H1 (cell line): ENCODE measurements around the gene C16orf46. TPM values are rescaled to one million over a fixed set of nuclear protein-coding genes. Genes with fewer than 3 reads are reported as not detected.

Experiments
- CTCF ChIA-PET: fragments of 300-600 bp; sonication (Branson Sonifier 250); formaldehyde crosslinking; loops from one replicate; lab custom pipeline; 2021; ENCODE audit not compliant: partially characterized antibody; lab: Charles Lee
- POLR2A ChIA-PET: fragments of 300-600 bp; sonication (Branson Sonifier 250); formaldehyde crosslinking; loops from one replicate; lab custom pipeline; 2021; ENCODE audit warnings: inconsistent platforms; ENCODE audit not compliant: partially characterized antibody; lab: Charles Lee
- DNase-seq, 2 experiments: peaks; one replicate each; pipeline versions ENCODE4 v3.0.0 to v3.0.0-alpha.2; 2010 to 2022; ENCODE audit warnings: low spot score in 2 of 2, low read depth in 1 of 2, mixed read lengths in 1 of 2
- FAIRE-seq: peaks from 2 replicates; lab custom pipeline; 2011; peaks lifted over from hg19 to GRCh38; lab: Jason Lieb, UNC
- H2AFZ ChIP-seq: 2 replicates; pipeline ENCODE4 v1.8.1; 2012; ENCODE audit warnings: low read length, inconsistent platforms
- H2AK5ac ChIP-seq: 2 replicates; pipeline ENCODE4 v1.6.1; 2013; ENCODE audit warnings: low read depth, low read length
- H2BK120ac ChIP-seq: replicated peaks from 2 replicates; pipeline ENCODE3; 2013; ENCODE audit warnings: low read depth, low read length, inconsistent platforms
- H2BK12ac ChIP-seq: 2 replicates; pipeline ENCODE4 v1.6.1; 2013; ENCODE audit warnings: low read depth, low read length
- H2BK15ac ChIP-seq: 2 replicates; pipeline ENCODE4 v1.6.1; 2013; ENCODE audit warnings: low read length
- H2BK20ac ChIP-seq: 2 replicates; pipeline ENCODE4 v1.6.1; 2013; ENCODE audit warnings: low read length
- H2BK5ac ChIP-seq: 2 replicates; pipeline ENCODE4 v1.6.1; 2013; ENCODE audit warnings: low read depth, low read length
- H3K14ac ChIP-seq: 2 replicates; pipeline ENCODE4 v1.6.1; 2013; ENCODE audit warnings: inconsistent platforms; ENCODE audit not compliant: insufficient read length
- H3K18ac ChIP-seq: 2 replicates; pipeline ENCODE4 v1.6.1; 2013; ENCODE audit warnings: low read length; ENCODE audit errors: extremely low read depth
- H3K23ac ChIP-seq: 2 replicates; pipeline ENCODE4 v1.6.1; 2013; ENCODE audit warnings: inconsistent platforms; ENCODE audit not compliant: insufficient read length
- H3K23me2 ChIP-seq: 2 replicates; pipeline ENCODE4 v1.6.1; 2013; ENCODE audit warnings: low read depth, low read length
- H3K27ac ChIP-seq: 2 replicates; pipeline ENCODE4 v1.6.1; 2011; ENCODE audit warnings: low read depth, low read length, inconsistent platforms
- H3K27me3 ChIP-seq, 4 experiments: replicated peaks in 1 of 4; 1 replicate in 1 of 4; 2 replicates in 3 of 4; pipeline versions ENCODE4 v1.6.1 to v1.8.1; 2011 to 2013; ENCODE audit warnings: low read length in 3 of 4, mild to moderate bottlenecking in 3 of 4, inconsistent platforms in 2 of 4, mixed read lengths in 2 of 4, moderate library complexity in 1 of 4; ENCODE audit not compliant: control insufficient read depth in 3 of 4, insufficient read depth in 3 of 4; ENCODE audit errors: extremely low read depth in 1 of 4
- H3K36me3 ChIP-seq, 4 experiments: 2 replicates each; pipeline versions ENCODE4 v1.6.1 to v1.8.1; 2011 to 2013; ENCODE audit warnings: mild to moderate bottlenecking in 4 of 4, low read length in 3 of 4, moderate library complexity in 2 of 4, control low read depth in 1 of 4, inconsistent platforms in 1 of 4; ENCODE audit not compliant: insufficient read depth in 4 of 4, control insufficient read depth in 2 of 4
- H3K4ac ChIP-seq: replicated peaks from 2 replicates; pipeline ENCODE3; 2013; ENCODE audit warnings: low read length, low read depth, mixed read lengths, inconsistent platforms; ENCODE audit not compliant: insufficient read length
- H3K4me1 ChIP-seq, 4 experiments: replicated peaks in 1 of 4; 1 replicate in 1 of 4; 2 replicates in 3 of 4; pipeline versions ENCODE4 v1.6.1 to v1.8.1; 2011 to 2013; ENCODE audit warnings: low read length in 3 of 4, inconsistent platforms in 2 of 4, mixed read lengths in 1 of 4; ENCODE audit not compliant: insufficient read depth in 4 of 4, control insufficient read depth in 3 of 4
- H3K4me2 ChIP-seq, 2 experiments: 2 replicates each; pipeline versions ENCODE4 v1.6.1 to v1.8.1; 2011 to 2013; ENCODE audit warnings: low read depth in 2 of 2, low read length in 2 of 2, control low read depth in 1 of 2, inconsistent platforms in 1 of 2, mild to moderate bottlenecking in 1 of 2; ENCODE audit not compliant: insufficient read depth in 1 of 2
- H3K4me3 ChIP-seq, 4 experiments: fragments of 200-600, 300-600 bp in 1 of 4; sonication (generic), shearing (Covaris generic), sonication (Bioruptor Twin) in 1 of 4; 2 replicates each; pipeline versions ENCODE4 v1.5.1 to v1.8.1; 2011 to 2016; ENCODE audit warnings: low read length in 4 of 4, low read depth in 3 of 4, control low read depth in 2 of 4, inconsistent platforms in 2 of 4, mild to moderate bottlenecking in 2 of 4, mixed read lengths in 1 of 4, moderate library complexity in 1 of 4; ENCODE audit not compliant: insufficient read depth in 2 of 4; ENCODE audit errors: extremely low read depth in 1 of 4
- H3K56ac ChIP-seq: replicated peaks from 2 replicates; pipeline ENCODE3; 2013; ENCODE audit warnings: low read depth, mild to moderate bottlenecking, mixed read lengths, low read length, inconsistent platforms; ENCODE audit not compliant: insufficient read length
- H3K79me1 ChIP-seq: 2 replicates; pipeline ENCODE4 v1.6.1; 2013; ENCODE audit warnings: low read depth, low read length, control low read depth
- H3K79me2 ChIP-seq, 2 experiments: 2 replicates each; pipeline versions ENCODE4 v1.6.1 to v1.8.1; 2012 to 2013; ENCODE audit warnings: low read length in 2 of 2, mild to moderate bottlenecking in 2 of 2, inconsistent platforms in 1 of 2; ENCODE audit not compliant: insufficient read depth in 2 of 2, control insufficient read depth in 1 of 2
- H3K9ac ChIP-seq, 4 experiments: replicated peaks in 1 of 4; 1 replicate in 1 of 4; 2 replicates in 3 of 4; pipeline versions ENCODE4 v1.6.1 to v1.8.1; 2011 to 2013; ENCODE audit warnings: low read depth in 3 of 4, low read length in 3 of 4, control low read depth in 2 of 4, mild to moderate bottlenecking in 2 of 4, moderate library complexity in 2 of 4, inconsistent platforms in 1 of 4; ENCODE audit errors: extremely low read depth in 1 of 4
- H3K9me3 ChIP-seq, 2 experiments: 2 replicates each; pipeline versions ENCODE4 v1.6.1 to v1.8.1; 2012 to 2013; ENCODE audit warnings: mild to moderate bottlenecking in 2 of 2, moderate library complexity in 2 of 2, control low read depth in 1 of 2, inconsistent platforms in 1 of 2, low read depth in 1 of 2, low read length in 1 of 2, mixed read lengths in 1 of 2; ENCODE audit not compliant: insufficient read depth in 2 of 2
- H4K20me1 ChIP-seq, 2 experiments: replicated peaks in 1 of 2; 2 replicates each; pipeline versions ENCODE3 to v1.8.1; 2011 to 2013; ENCODE audit warnings: inconsistent platforms in 2 of 2, low read length in 2 of 2, mild to moderate bottlenecking in 1 of 2; ENCODE audit not compliant: insufficient read depth in 2 of 2, control insufficient read depth in 1 of 2
- H4K5ac ChIP-seq: 2 replicates; pipeline ENCODE4 v1.6.1; 2013; ENCODE audit warnings: low read length, low read depth, mixed read lengths, inconsistent platforms; ENCODE audit not compliant: insufficient read length
- H4K8ac ChIP-seq: 2 replicates; pipeline ENCODE4 v1.8.0; 2013; ENCODE audit warnings: mild to moderate bottlenecking, moderate library complexity, low read length, inconsistent platforms; ENCODE audit not compliant: insufficient read depth; ENCODE audit errors: extremely low read depth
- H4K91ac ChIP-seq: replicated peaks from 2 replicates; pipeline ENCODE3; 2013; ENCODE audit warnings: low read length, mixed read lengths, inconsistent platforms; ENCODE audit not compliant: insufficient read length
- ASH2L ChIP-seq: fragments of 200-600, 300-600 bp; sonication (generic); IDR thresholded peaks from one replicate; pipeline ENCODE4 v1.7.1; 2017; ENCODE audit warnings: low read length
- ATF3 ChIP-seq: IDR thresholded peaks from 2 replicates; pipeline ENCODE4 v1.6.1; 2011; ENCODE audit warnings: low read depth, mild to moderate bottlenecking, low read length; ENCODE audit not compliant: insufficient read depth
- EGR1 ChIP-seq: IDR thresholded peaks from 2 replicates; pipeline ENCODE4 v1.6.1; 2011; ENCODE audit warnings: low read depth, low read length, borderline replicate concordance
- EZH2 ChIP-seq: fragments of 200-600 bp; sonication (generic); IDR thresholded peaks from 2 replicates; pipeline ENCODE4 v1.7.1; 2012; ENCODE audit warnings: low read depth, mild to moderate bottlenecking, moderate library complexity, low read length, inconsistent platforms; ENCODE audit not compliant: severe bottlenecking
- GABPA ChIP-seq: IDR thresholded peaks from 2 replicates; pipeline ENCODE4 v1.6.1; 2011; ENCODE audit warnings: mild to moderate bottlenecking, low read length, moderate library complexity, borderline replicate concordance; ENCODE audit not compliant: insufficient read depth
- HDAC2 ChIP-seq, 2 experiments: fragments of 300-600 bp in 1 of 2; sonication (generic) in 1 of 2; IDR thresholded peaks; 2 replicates each; pipeline ENCODE4 v1.6.1; 2011 to 2012; ENCODE audit warnings: low read depth in 2 of 2, low read length in 2 of 2, mild to moderate bottlenecking in 2 of 2, moderate library complexity in 2 of 2, borderline replicate concordance in 1 of 2, inconsistent platforms in 1 of 2
- KDM4A ChIP-seq: IDR thresholded peaks from one replicate; pipeline ENCODE4 v1.7.1; 2012; ENCODE audit warnings: low read depth, mild to moderate bottlenecking, moderate library complexity, low read length, inconsistent platforms; ENCODE audit not compliant: severe bottlenecking
- MAX ChIP-seq: IDR thresholded peaks from 2 replicates; pipeline ENCODE4 v1.6.1; 2012; ENCODE audit warnings: inconsistent platforms
- NANOG ChIP-seq: IDR thresholded peaks from 2 replicates; pipeline ENCODE4 v1.6.1; 2011; ENCODE audit warnings: low read length, low read depth, mild to moderate bottlenecking, inconsistent platforms; ENCODE audit not compliant: insufficient read depth, poor library complexity, severe bottlenecking
- NRF1 ChIP-seq: IDR thresholded peaks from 2 replicates; pipeline ENCODE4 v1.6.1; 2011; ENCODE audit warnings: mild to moderate bottlenecking, low read depth, low read length, improper control_type of control experiment
- PHF8 ChIP-seq: fragments of 200-600 bp; sonication (generic); conservative IDR thresholded peaks from 2 replicates; pipeline ENCODE4 v1.7.1; 2012; ENCODE audit warnings: low read depth, mild to moderate bottlenecking, inconsistent platforms, low read length, moderate library complexity
- POLR2AphosphoS5 ChIP-seq: IDR thresholded peaks from 2 replicates; pipeline ENCODE4 v1.6.1; 2011; ENCODE audit warnings: low read depth, low read length
- RFX5 ChIP-seq: IDR thresholded peaks from 2 replicates; pipeline ENCODE4 v1.6.1; 2011; ENCODE audit warnings: low read depth, low read length, improper control_type of control experiment, borderline replicate concordance
- WGBS, 2 experiments: shearing (Covaris generic) in 1 of 2; methylation state at CpG; one replicate each; pipeline versions ENCODE4 v1.1.6 to v1.1.7; 2013 to 2015; ENCODE audit warnings: low lambda C conversion rate in 2 of 2, mixed read lengths in 2 of 2, inconsistent platforms in 1 of 2, low coverage in 1 of 2, missing lambda C conversion rate in 1 of 2; ENCODE audit not compliant: insufficient replicate concordance in 2 of 2, insufficient coverage in 1 of 2, insufficient read length in 1 of 2; ENCODE audit errors: extremely low coverage in 1 of 2, missing lambda C conversion rate in 1 of 2; 5-methylcytosine and 5-hydroxymethylcytosine counted together
- polyA plus RNA-seq, 7 experiments: library from polyadenylated mRNA; depleted of rRNA in 3 of 7; stranded (reverse) in 5 of 7; unstranded in 2 of 7; fragments of >200 nt in 5 of 7; fragments of 200-250 nt in 2 of 7; gene quantifications; 1 replicate in 5 of 7; 2 replicates in 1 of 7; 4 replicates in 1 of 7; pipeline versions ENCODE4 v1.2.1 to v1.2.3, GENCODE V29; 2011 to 2013; ENCODE audit warnings: missing spikeins in 2 of 7, mixed read lengths in 2 of 7
- total RNA-seq: library from RNA; stranded (reverse); fragmentation: NEBNext Ultra II Directional; extraction: Animal tissue kit (Norgen Biotek cat#: 25700); gene quantifications from 2 replicates; pipeline ENCODE4 v1.2.1, GENCODE V29; 2021

C16orf46 gene
- total and polyA plus RNA-seq, 2 of the 8 experiments (the other 6 are each of a cell fraction or from before 2014, with no cell fraction given) = 0.48 to 0.60 TPM

GRCh38 chr16:81026429-81026828 is 50.6 kb downstream of the C16orf46 start:
- H3K18ac ChIP-seq = no peak overlapping the region
- H3K56ac ChIP-seq = no peak overlapping the region
- H3K4me2 ChIP-seq = no peak overlapping the region
- no peak overlapping the region for H2BK120ac ChIP-seq
- H3K27ac ChIP-seq = no peak overlapping the region
- H3K36me3 ChIP-seq = peaks cover 13 to 67% (median 48%) of the 10 kb centered on the region in 4 experiments
- no peak overlapping the region for H4K8ac ChIP-seq
- no peak overlapping the region for H2AFZ ChIP-seq
- no peaks in the 10 kb centered on the region for H3K79me2 ChIP-seq
- H3K79me1 ChIP-seq = no peaks in the 10 kb centered on the region
- H3K4me3 ChIP-seq = no peak overlapping the region
- H3K4me1 ChIP-seq = no peaks in the 10 kb centered on the region
- no peaks in the 10 kb centered on the region for H4K20me1 ChIP-seq
- H2BK15ac ChIP-seq = no peak overlapping the region
- no peak overlapping the region for H4K5ac ChIP-seq
- FAIRE-seq (no peak), DNase-seq (no peak)
- H3K4ac ChIP-seq = no peak overlapping the region
- no peak overlapping the region for H4K91ac ChIP-seq
- no peak overlapping the region for H2BK20ac ChIP-seq
- no peak overlapping the region for H3K9ac ChIP-seq
- no peaks in the 10 kb centered on the region for H3K23me2 ChIP-seq
- H2BK5ac ChIP-seq = no peak overlapping the region
- H3K23ac ChIP-seq = no peak overlapping the region
- H2AK5ac ChIP-seq = no peak overlapping the region
- no peak overlapping the region for H2BK12ac ChIP-seq
- H3K27me3 ChIP-seq = no peaks in the 10 kb centered on the region
- H3K14ac ChIP-seq = no peak overlapping the region
- ChIA-PET POLR2A (no interaction called here), CTCF (interaction anchor here (0.6 kb wide), 1 partner anchor 10 kb away, joined by 3 read pairs; the partner anchor contains the start of gene ATMIN)
- WGBS, 2 experiments = 85 to 100% methylated on average over 1 to 4 of the region's 4 CpGs
- no peaks in the 10 kb centered on the region for H3K9me3 ChIP-seq
- TF ChIP-seq MAX = no peak
- TF ChIP-seq NRF1 = no peak
- TF ChIP-seq KDM4A = no peak
- TF ChIP-seq EZH2 = no peak
- TF ChIP-seq ATF3 = no peak
- TF ChIP-seq POLR2AphosphoS5 = no peak
- no peak for TF ChIP-seq GABPA
- TF ChIP-seq HDAC2 (IDR thresholded peaks at IDR 0.05; ENCODE audit: borderline replicate concordance in 1 of 2, low read depth in 2 of 2, low read length in 2 of 2) = no peak
- TF ChIP-seq ASH2L = no peak
- TF ChIP-seq NANOG = no peak
- no peak for TF ChIP-seq RFX5
- no peak for TF ChIP-seq EGR1
- no peak for TF ChIP-seq PHF8
